NB4 (cell line): ENCODE data around the gene SELPLG.

Source experiments
- CTCF ChIP-seq: IDR thresholded peaks from one replicate; pipeline ENCODE4 v1.5.1; 2012; ENCODE audit warnings: low read depth, low read length
- MAX ChIP-seq: IDR thresholded peaks from 2 replicates; pipeline ENCODE4 v1.6.1; 2011; ENCODE audit warnings: low read depth, low read length
- MYC ChIP-seq: IDR thresholded peaks from 2 replicates; pipeline ENCODE4 v1.6.1; 2011; ENCODE audit warnings: low read depth, low read length
- POLR2A ChIP-seq: IDR thresholded peaks from 2 replicates; pipeline ENCODE4 v1.6.1; 2011; ENCODE audit warnings: mild to moderate bottlenecking; ENCODE audit not compliant: insufficient read length; ENCODE audit errors: extremely low read depth

GRCh38 chr12:108666401-108666881, 32.7 kb upstream of the SELPLG start:
- TF ChIP-seq CTCF (no peak), MYC (no peak), POLR2A (no peak), MAX (no peak)
